Liver (tissue), 9 donors: ENCODE results near the gene MYO18A. TPM values are rescaled to one million over a fixed set of nuclear protein-coding genes. Genes with fewer than 3 reads are reported as not detected.

Experiments used
- DNase-seq: peaks from one replicate; pipeline ENCODE4 v3.0.0-alpha.2; 2017; ENCODE audit warnings: low spot score
- H3K27ac ChIP-seq, 2 donors: one replicate each; pipeline ENCODE4 v1.7.0; 2013; ENCODE audit warnings: inconsistent platforms in 2 of 2, low read length in 2 of 2, control low read depth in 1 of 2, low read depth in 1 of 2, mild to moderate bottlenecking in 1 of 2
- H3K27me3 ChIP-seq, 4 donors: one replicate each; pipeline versions ENCODE4 v1.6.1 to v1.7.0; 2013; ENCODE audit warnings: low read length in 3 of 4, inconsistent platforms in 1 of 4, mild to moderate bottlenecking in 1 of 4, moderate library complexity in 1 of 4; ENCODE audit not compliant: control insufficient read depth in 4 of 4, insufficient read depth in 4 of 4
- H3K36me3 ChIP-seq, 4 donors: one replicate each; pipeline versions ENCODE4 v1.6.1 to v1.7.0; 2013; ENCODE audit warnings: low read length in 3 of 4, mild to moderate bottlenecking in 3 of 4, low read depth in 1 of 4, moderate library complexity in 1 of 4; ENCODE audit not compliant: control insufficient read depth in 4 of 4, insufficient read depth in 3 of 4
- H3K4me1 ChIP-seq, 4 donors: one replicate each; pipeline versions ENCODE4 v1.6.1 to v1.7.0; 2013; ENCODE audit warnings: low read length in 3 of 4, mild to moderate bottlenecking in 3 of 4, moderate library complexity in 1 of 4; ENCODE audit not compliant: control insufficient read depth in 4 of 4, insufficient read depth in 4 of 4
- H3K4me3 ChIP-seq, 3 donors: one replicate each; pipeline versions ENCODE4 v1.6.1 to v1.7.0; 2013; ENCODE audit warnings: low read length in 3 of 3, control low read depth in 1 of 3, low read depth in 1 of 3, mild to moderate bottlenecking in 1 of 3
- H3K9ac ChIP-seq, 2 donors: one replicate each; pipeline ENCODE4 v1.7.0; 2013; ENCODE audit warnings: low read length in 2 of 2, mild to moderate bottlenecking in 2 of 2, moderate library complexity in 2 of 2, control low read depth in 1 of 2, low read depth in 1 of 2
- H3K9me3 ChIP-seq, 4 donors: one replicate each; pipeline versions ENCODE4 v1.6.1 to v1.7.0; 2013; ENCODE audit warnings: low read length in 3 of 4; ENCODE audit not compliant: control insufficient read depth in 4 of 4
- EGR1 ChIP-seq, 2 donors: IDR thresholded peaks; 2 replicates each; pipeline ENCODE4 v1.6.1; 2016 to 2018; ENCODE audit warnings: antibody characterized with exemption in 2 of 2, low read depth in 2 of 2
- FOXA1 ChIP-seq: IDR thresholded peaks from 2 replicates; pipeline ENCODE4 v1.6.1; 2016; ENCODE audit warnings: antibody characterized with exemption
- FOXA2 ChIP-seq: IDR thresholded peaks from 2 replicates; pipeline ENCODE4 v1.6.1; 2016; ENCODE audit warnings: antibody characterized with exemption
- GABPA ChIP-seq, 2 donors: IDR thresholded peaks in 1 of 2; conservative IDR thresholded peaks in 1 of 2; 2 replicates each; pipeline ENCODE4 v1.6.1; 2016; ENCODE audit warnings: antibody characterized with exemption in 2 of 2, mild to moderate bottlenecking in 1 of 2, moderate library complexity in 1 of 2
- HNF4A ChIP-seq, 2 donors: conservative IDR thresholded peaks; 2 replicates each; pipeline ENCODE4 v1.6.1; 2016; ENCODE audit warnings: antibody characterized with exemption in 2 of 2, mild to moderate bottlenecking in 2 of 2
- HNF4G ChIP-seq: IDR thresholded peaks from 2 replicates; pipeline ENCODE4 v1.6.1; 2016; ENCODE audit warnings: antibody characterized with exemption
- JUND ChIP-seq, 2 donors: IDR thresholded peaks; 2 replicates each; pipeline ENCODE4 v1.6.1; 2016; ENCODE audit warnings: antibody characterized with exemption in 2 of 2
- NR2F2 ChIP-seq: IDR thresholded peaks from 2 replicates; pipeline ENCODE4 v1.6.1; 2016; ENCODE audit warnings: antibody characterized with exemption
- RAD21 ChIP-seq, 2 donors: IDR thresholded peaks; 2 replicates each; pipeline ENCODE4 v1.6.1; 2016; ENCODE audit warnings: antibody characterized with exemption in 2 of 2, mild to moderate bottlenecking in 2 of 2
- RXRA ChIP-seq, 2 donors: IDR thresholded peaks; 2 replicates each; pipeline ENCODE4 v1.6.1; 2017 to 2018; ENCODE audit warnings: antibody characterized with exemption in 2 of 2, mild to moderate bottlenecking in 1 of 2
- SP1 ChIP-seq: IDR thresholded peaks from 2 replicates; pipeline ENCODE4 v1.6.1; 2018; ENCODE audit warnings: antibody characterized with exemption, mild to moderate bottlenecking
- TAF1 ChIP-seq: conservative IDR thresholded peaks from 2 replicates; pipeline ENCODE4 v1.6.1; 2016; ENCODE audit warnings: antibody characterized with exemption, mild to moderate bottlenecking
- YY1 ChIP-seq: IDR thresholded peaks from 2 replicates; pipeline ENCODE4 v1.6.1; 2016; ENCODE audit warnings: antibody characterized with exemption, mild to moderate bottlenecking
- WGBS: extraction: QIAGEN DNeasy Blood & Tissue Kit; methylation state at CpG from one replicate; pipeline ENCODE4 v1.1.7; 2013; 5-methylcytosine and 5-hydroxymethylcytosine counted together
- polyA plus RNA-seq, 2 donors: library from polyadenylated mRNA; stranded (reverse) in 1 of 2; unstranded in 1 of 2; fragments of 200-250 nt in 1 of 2; fragments of >200 nt in 1 of 2; fragmentation: Nextera tagmentation in 1 of 2; extraction: Ambion mirVana in 1 of 2; gene quantifications; one replicate each; pipeline versions ENCODE4 v1.2.1 to v1.2.3, GENCODE V29; 2013 to 2015
- total RNA-seq, 2 donors: library from RNA; depleted of rRNA; stranded (reverse); fragments of >200 nt; gene quantifications; one replicate each; pipeline ENCODE4 v1.2.3, GENCODE V29; 2014
- TF ChIP-seq, protein P1 (sequence below): IDR thresholded peaks from 2 replicates; pipeline ENCODE4 v1.6.1; 2016; ENCODE audit warnings: antibody characterized with exemption
- TF ChIP-seq, protein P2 (sequence below): IDR thresholded peaks from 2 replicates; pipeline ENCODE4 v1.6.1; 2016; ENCODE audit warnings: antibody characterized with exemption, mild to moderate bottlenecking
- TF ChIP-seq, protein P3 (sequence below): fragments of 150-350 bp; IDR thresholded peaks from 2 replicates; pipeline ENCODE4 v1.5.1; 2017; ENCODE audit warnings: improper control_type of control experiment, low read depth, low read length; ENCODE audit not compliant: missing input control
- TF ChIP-seq, protein P4 (sequence below): IDR thresholded peaks from 2 replicates; pipeline ENCODE4 v1.6.1; 2016; ENCODE audit warnings: antibody characterized with exemption
- TF ChIP-seq, protein P5 (sequence below): IDR thresholded peaks from 2 replicates; pipeline ENCODE4 v1.6.1; 2016; ENCODE audit warnings: antibody characterized with exemption
- donor health status: healthy.
- donor health status: healthy.
- donor health status: healthy.
- donor health status: healthy.
- donor health status: healthy.

MYO18A gene
- total and polyA plus RNA-seq, 4 donors: 26.3 to 81.6 (median 37.3) TPM

DNA sequence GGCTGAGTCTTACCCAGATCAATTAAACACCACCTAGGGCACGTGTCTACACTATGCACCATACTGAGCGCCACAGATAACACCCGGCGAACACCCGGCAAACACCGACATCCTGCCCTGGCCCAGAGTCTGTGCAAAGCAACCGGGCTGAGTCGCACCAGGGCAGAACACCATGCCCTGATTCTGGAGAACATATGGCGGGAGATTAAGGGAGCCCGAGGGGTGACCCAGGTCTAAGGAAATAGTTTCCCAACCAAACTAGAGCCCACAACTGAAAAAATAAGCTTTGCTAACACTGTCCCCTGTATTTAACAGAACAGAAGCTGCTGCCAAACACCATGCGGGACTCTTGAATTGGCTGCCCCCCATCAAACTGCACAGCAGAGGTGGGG is 22.1 kb downstream of the MYO18A start:
- peak in 1 of 2 donors; percentile 9 for TF ChIP-seq HNF4A (conservative IDR thresholded peaks at IDR 0.05)
- peak in 1 of 2 donors; percentile 5 for TF ChIP-seq RXRA (IDR thresholded peaks at IDR 0.05)
- no peak for TF ChIP-seq FOXA1
- no peak for TF ChIP-seq EGR1 (IDR thresholded peaks at IDR 0.05; ENCODE audit: low read depth in 2 of 2)
- TF ChIP-seq RAD21 (IDR thresholded peaks at IDR 0.05): peak in 1 of 2 donors; percentile 4
- peak; percentile 2 for TF ChIP-seq YY1
- TF ChIP-seq GABPA (IDR thresholded peaks at IDR 0.05 in 1 of 2, conservative IDR thresholded peaks at IDR 0.05 in 1 of 2): no peak
- 23% methylated on average over 11 of the region's 11 CpGs for WGBS
- Histone ChIP-seq H3K9ac (peak overlapping the region in 1 of 2 donors; percentile 13), H3K27ac (peak overlapping the region; percentile 85 to 94), H3K36me3 (no peaks in the 10 kb centered on the region), H3K27me3 (no peaks in the 10 kb centered on the region), H3K9me3 (no peaks in the 10 kb centered on the region), H3K4me3 (no peak overlapping the region), H3K4me1 (peaks cover 65 to 98% (median 87%) of the 10 kb centered on the region in 4 donors)
- no peak for DNase-seq

DNA sequence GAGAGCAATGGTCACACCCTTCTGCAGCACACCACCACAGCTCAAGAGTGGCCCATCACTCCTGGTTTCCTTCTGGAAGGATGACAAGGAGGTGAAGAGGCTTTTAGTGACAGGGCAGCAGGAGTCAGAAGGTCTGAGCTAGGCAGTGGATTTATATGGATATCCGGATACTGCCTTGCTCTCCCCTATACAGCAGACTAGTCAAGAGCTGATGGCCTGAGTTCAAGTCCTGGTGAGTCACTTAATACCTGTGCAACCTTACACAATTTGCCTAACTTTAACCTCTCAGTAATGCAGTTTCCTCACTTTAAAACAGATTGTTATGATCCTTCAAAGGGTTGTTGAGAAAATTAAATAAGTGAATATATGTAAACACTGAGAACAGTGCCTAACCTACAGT is 22.9 kb downstream of the MYO18A start:
- H3K9ac ChIP-seq: no peak overlapping the region
- WGBS: 90% methylated on average over 1 of the region's 1 CpG

More for the DNA sequence above, 22.9 kb downstream of the MYO18A start:
- H3K4me3 ChIP-seq: no peak overlapping the region
- DNase-seq: no peak
- H3K4me1 ChIP-seq: peaks cover 58 to 90% (median 80%) of the 10 kb centered on the region in 4 donors
- no peaks in the 10 kb centered on the region for H3K36me3 ChIP-seq
- H3K9me3 ChIP-seq: no peaks in the 10 kb centered on the region
- peak overlapping the region; percentile 85 to 94 for H3K27ac ChIP-seq
- no peak for TF ChIP-seq FOXA1
- TF ChIP-seq HNF4A (conservative IDR thresholded peaks at IDR 0.05): no peak
- TF ChIP-seq, protein P1, sequence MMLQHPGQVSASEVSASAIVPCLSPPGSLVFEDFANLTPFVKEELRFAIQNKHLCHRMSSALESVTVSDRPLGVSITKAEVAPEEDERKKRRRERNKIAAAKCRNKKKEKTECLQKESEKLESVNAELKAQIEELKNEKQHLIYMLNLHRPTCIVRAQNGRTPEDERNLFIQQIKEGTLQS: no peak
- TF ChIP-seq YY1: no peak
- no peak for TF ChIP-seq GABPA (IDR thresholded peaks at IDR 0.05 in 1 of 2, conservative IDR thresholded peaks at IDR 0.05 in 1 of 2)
- no peak for TF ChIP-seq FOXA2
- TF ChIP-seq, protein P2, sequence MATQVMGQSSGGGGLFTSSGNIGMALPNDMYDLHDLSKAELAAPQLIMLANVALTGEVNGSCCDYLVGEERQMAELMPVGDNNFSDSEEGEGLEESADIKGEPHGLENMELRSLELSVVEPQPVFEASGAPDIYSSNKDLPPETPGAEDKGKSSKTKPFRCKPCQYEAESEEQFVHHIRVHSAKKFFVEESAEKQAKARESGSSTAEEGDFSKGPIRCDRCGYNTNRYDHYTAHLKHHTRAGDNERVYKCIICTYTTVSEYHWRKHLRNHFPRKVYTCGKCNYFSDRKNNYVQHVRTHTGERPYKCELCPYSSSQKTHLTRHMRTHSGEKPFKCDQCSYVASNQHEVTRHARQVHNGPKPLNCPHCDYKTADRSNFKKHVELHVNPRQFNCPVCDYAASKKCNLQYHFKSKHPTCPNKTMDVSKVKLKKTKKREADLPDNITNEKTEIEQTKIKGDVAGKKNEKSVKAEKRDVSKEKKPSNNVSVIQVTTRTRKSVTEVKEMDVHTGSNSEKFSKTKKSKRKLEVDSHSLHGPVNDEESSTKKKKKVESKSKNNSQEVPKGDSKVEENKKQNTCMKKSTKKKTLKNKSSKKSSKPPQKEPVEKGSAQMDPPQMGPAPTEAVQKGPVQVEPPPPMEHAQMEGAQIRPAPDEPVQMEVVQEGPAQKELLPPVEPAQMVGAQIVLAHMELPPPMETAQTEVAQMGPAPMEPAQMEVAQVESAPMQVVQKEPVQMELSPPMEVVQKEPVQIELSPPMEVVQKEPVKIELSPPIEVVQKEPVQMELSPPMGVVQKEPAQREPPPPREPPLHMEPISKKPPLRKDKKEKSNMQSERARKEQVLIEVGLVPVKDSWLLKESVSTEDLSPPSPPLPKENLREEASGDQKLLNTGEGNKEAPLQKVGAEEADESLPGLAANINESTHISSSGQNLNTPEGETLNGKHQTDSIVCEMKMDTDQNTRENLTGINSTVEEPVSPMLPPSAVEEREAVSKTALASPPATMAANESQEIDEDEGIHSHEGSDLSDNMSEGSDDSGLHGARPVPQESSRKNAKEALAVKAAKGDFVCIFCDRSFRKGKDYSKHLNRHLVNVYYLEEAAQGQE: no peak
- no peak for TF ChIP-seq NR2F2
- no peak for TF ChIP-seq HNF4G
- no peak for TF ChIP-seq JUND (IDR thresholded peaks at IDR 0.05)
- no peak for TF ChIP-seq TAF1
- no peak for TF ChIP-seq SP1
- no peak for TF ChIP-seq RXRA (IDR thresholded peaks at IDR 0.05)
- TF ChIP-seq, protein P3, sequence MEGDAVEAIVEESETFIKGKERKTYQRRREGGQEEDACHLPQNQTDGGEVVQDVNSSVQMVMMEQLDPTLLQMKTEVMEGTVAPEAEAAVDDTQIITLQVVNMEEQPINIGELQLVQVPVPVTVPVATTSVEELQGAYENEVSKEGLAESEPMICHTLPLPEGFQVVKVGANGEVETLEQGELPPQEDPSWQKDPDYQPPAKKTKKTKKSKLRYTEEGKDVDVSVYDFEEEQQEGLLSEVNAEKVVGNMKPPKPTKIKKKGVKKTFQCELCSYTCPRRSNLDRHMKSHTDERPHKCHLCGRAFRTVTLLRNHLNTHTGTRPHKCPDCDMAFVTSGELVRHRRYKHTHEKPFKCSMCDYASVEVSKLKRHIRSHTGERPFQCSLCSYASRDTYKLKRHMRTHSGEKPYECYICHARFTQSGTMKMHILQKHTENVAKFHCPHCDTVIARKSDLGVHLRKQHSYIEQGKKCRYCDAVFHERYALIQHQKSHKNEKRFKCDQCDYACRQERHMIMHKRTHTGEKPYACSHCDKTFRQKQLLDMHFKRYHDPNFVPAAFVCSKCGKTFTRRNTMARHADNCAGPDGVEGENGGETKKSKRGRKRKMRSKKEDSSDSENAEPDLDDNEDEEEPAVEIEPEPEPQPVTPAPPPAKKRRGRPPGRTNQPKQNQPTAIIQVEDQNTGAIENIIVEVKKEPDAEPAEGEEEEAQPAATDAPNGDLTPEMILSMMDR: no peak
- TF ChIP-seq, protein P4, sequence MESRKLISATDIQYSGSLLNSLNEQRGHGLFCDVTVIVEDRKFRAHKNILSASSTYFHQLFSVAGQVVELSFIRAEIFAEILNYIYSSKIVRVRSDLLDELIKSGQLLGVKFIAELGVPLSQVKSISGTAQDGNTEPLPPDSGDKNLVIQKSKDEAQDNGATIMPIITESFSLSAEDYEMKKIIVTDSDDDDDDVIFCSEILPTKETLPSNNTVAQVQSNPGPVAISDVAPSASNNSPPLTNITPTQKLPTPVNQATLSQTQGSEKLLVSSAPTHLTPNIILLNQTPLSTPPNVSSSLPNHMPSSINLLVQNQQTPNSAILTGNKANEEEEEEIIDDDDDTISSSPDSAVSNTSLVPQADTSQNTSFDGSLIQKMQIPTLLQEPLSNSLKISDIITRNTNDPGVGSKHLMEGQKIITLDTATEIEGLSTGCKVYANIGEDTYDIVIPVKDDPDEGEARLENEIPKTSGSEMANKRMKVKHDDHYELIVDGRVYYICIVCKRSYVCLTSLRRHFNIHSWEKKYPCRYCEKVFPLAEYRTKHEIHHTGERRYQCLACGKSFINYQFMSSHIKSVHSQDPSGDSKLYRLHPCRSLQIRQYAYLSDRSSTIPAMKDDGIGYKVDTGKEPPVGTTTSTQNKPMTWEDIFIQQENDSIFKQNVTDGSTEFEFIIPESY: no peak
- TF ChIP-seq RAD21 (IDR thresholded peaks at IDR 0.05): no peak
- TF ChIP-seq, protein P5, sequence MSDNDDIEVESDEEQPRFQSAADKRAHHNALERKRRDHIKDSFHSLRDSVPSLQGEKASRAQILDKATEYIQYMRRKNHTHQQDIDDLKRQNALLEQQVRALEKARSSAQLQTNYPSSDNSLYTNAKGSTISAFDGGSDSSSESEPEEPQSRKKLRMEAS: no peak
- H3K27me3 ChIP-seq: no peaks in the 10 kb centered on the region
